DOHH2 (cell line): ENCODE data around the gene TMTC3.

Experiments used
- H3F3A ChIP-seq: fragments of 200-600 bp; sonication (generic), shearing (Covaris generic); 2 replicates; pipeline ENCODE4 v1.6.0; 2016; ENCODE audit warnings: antibody characterized with exemption, mild to moderate bottlenecking; ENCODE audit not compliant: control insufficient read depth, insufficient read depth
- H3K27ac ChIP-seq: fragments of 200-600 bp; sonication (generic); 2 replicates; pipeline ENCODE4 v1.5.1; 2014; ENCODE audit warnings: low read depth, mild to moderate bottlenecking, low read length, moderate library complexity
- H3K27me3 ChIP-seq: fragments of 200-600 bp; sonication (generic); 2 replicates; pipeline ENCODE4 v1.6.1; 2014; ENCODE audit warnings: mild to moderate bottlenecking, low read length, mixed read lengths; ENCODE audit not compliant: control insufficient read depth
- H3K36me3 ChIP-seq: fragments of 200-600 bp; sonication (generic); 2 replicates; pipeline ENCODE4 v1.6.1; 2014; ENCODE audit warnings: mild to moderate bottlenecking, low read length, moderate library complexity, mixed read lengths; ENCODE audit not compliant: control insufficient read depth
- H3K4me1 ChIP-seq: fragments of 200-600 bp; sonication (generic); 2 replicates; pipeline ENCODE4 v1.6.1; 2014; ENCODE audit warnings: mild to moderate bottlenecking, low read length, mixed read lengths; ENCODE audit not compliant: control insufficient read depth
- H3K4me2 ChIP-seq: fragments of 200-600 bp; sonication (generic); 2 replicates; pipeline ENCODE4 v1.6.0; 2014; ENCODE audit warnings: mild to moderate bottlenecking, low read length, moderate library complexity
- H3K4me3 ChIP-seq: fragments of 200-600 bp; sonication (generic); 2 replicates; pipeline ENCODE4 v1.5.1; 2014; ENCODE audit warnings: mild to moderate bottlenecking, low read length, mixed read lengths
- H3K79me2 ChIP-seq: fragments of 200-600 bp; sonication (generic); 2 replicates; pipeline ENCODE4 v1.6.1; 2014; ENCODE audit warnings: mild to moderate bottlenecking, low read length, mixed read lengths; ENCODE audit not compliant: control insufficient read depth
- H3K9me2 ChIP-seq: fragments of 200-600 bp; sonication (generic); replicated peaks from 2 replicates; pipeline ENCODE4 v1.6.1; 2014; ENCODE audit warnings: mild to moderate bottlenecking, low read length, mixed read lengths; ENCODE audit not compliant: control insufficient read depth
- H3K9me3 ChIP-seq: fragments of 200-600 bp; sonication (generic); 2 replicates; pipeline ENCODE4 v1.6.1; 2014; ENCODE audit warnings: antibody characterized with exemption, low read length, mixed read lengths; ENCODE audit not compliant: control insufficient read depth, insufficient read depth
- H4K20me1 ChIP-seq: fragments of 200-600 bp; sonication (generic); 2 replicates; pipeline ENCODE4 v1.6.0; 2014; ENCODE audit warnings: low read depth, mild to moderate bottlenecking, antibody characterized with exemption, low read length, moderate library complexity; ENCODE audit not compliant: control insufficient read depth, insufficient read depth
- CTCF ChIP-seq: fragments of 200-600 bp; sonication (generic); IDR thresholded peaks from one replicate; pipeline ENCODE4 v1.5.1; 2014; ENCODE audit warnings: antibody characterized with exemption, mild to moderate bottlenecking, low read depth, low read length; ENCODE audit not compliant: poor library complexity, severe bottlenecking
- EZH2phosphoT487 ChIP-seq: fragments of 200-600 bp; sonication (generic); IDR thresholded peaks from 2 replicates; pipeline ENCODE4 v1.6.1; 2017; ENCODE audit warnings: borderline replicate concordance, mild to moderate bottlenecking, antibody characterized with exemption, low read length, moderate library complexity, mixed read lengths

Gene TMTC3

GRCh38 chr12:88188180-88188579 lies 46.1 kb downstream of the TMTC3 start:
- Histone ChIP-seq H3F3A (no peaks in the 10 kb centered on the region), H3K27me3 (no peaks in the 10 kb centered on the region), H3K9me3 (no peaks in the 10 kb centered on the region), H3K9me2 (no peaks in the 10 kb centered on the region; the same call in 1 of the 2 replicates), H3K36me3 (peaks cover 3% of the 10 kb centered on the region; the same call in 1 of the 2 replicates), H3K27ac (no peak overlapping the region), H3K4me1 (no peaks in the 10 kb centered on the region), H4K20me1 (no peaks in the 10 kb centered on the region), H3K79me2 (no peaks in the 10 kb centered on the region), H3K4me3 (no peak overlapping the region), H3K4me2 (no peak overlapping the region)
- TF ChIP-seq CTCF (no peak), EZH2phosphoT487 (no peak)

GRCh38 chr12:88192426-88192825 lies 50.3 kb downstream of the TMTC3 start:
- no peaks in the 10 kb centered on the region for H3K9me3 ChIP-seq
- no peaks in the 10 kb centered on the region for H3F3A ChIP-seq
- no peak overlapping the region for H3K4me3 ChIP-seq
- H3K27me3 ChIP-seq, result no peaks in the 10 kb centered on the region
- H3K9me2 ChIP-seq, result no peaks in the 10 kb centered on the region; the same call in 1 of the 2 replicates
- H3K27ac ChIP-seq, result no peak overlapping the region
- no peaks in the 10 kb centered on the region for H3K79me2 ChIP-seq
- no peak overlapping the region for H3K4me2 ChIP-seq
- no peak for TF ChIP-seq EZH2phosphoT487
- no peak for TF ChIP-seq CTCF
- no peaks in the 10 kb centered on the region for H3K4me1 ChIP-seq
- no peaks in the 10 kb centered on the region for H4K20me1 ChIP-seq
- peaks cover 22% of the 10 kb centered on the region for H3K36me3 ChIP-seq

GRCh38 chr12:88194868-88195267 lies 52.8 kb downstream of the TMTC3 start:
- Histone ChIP-seq H3K36me3 (peaks cover 22% of the 10 kb centered on the region), H3K27ac (no peak overlapping the region), H3K79me2 (no peaks in the 10 kb centered on the region), H3K4me2 (no peak overlapping the region), H3K4me3 (no peak overlapping the region), H3K27me3 (no peaks in the 10 kb centered on the region), H4K20me1 (no peaks in the 10 kb centered on the region), H3K9me3 (no peaks in the 10 kb centered on the region), H3K9me2 (no peaks in the 10 kb centered on the region), H3F3A (no peaks in the 10 kb centered on the region), H3K4me1 (no peaks in the 10 kb centered on the region)
- TF ChIP-seq EZH2phosphoT487, result no peak
- TF ChIP-seq CTCF, result no peak
